GM18502 (cell line): ENCODE measurements around the gene MYO1E.
"Not testable (repeated sequence)": the region's sequence is repeated elsewhere in the genome, so short reads cannot be mapped to it uniquely, and the experiment has no call there.

Experiments
- ATAC-seq: cut with Tn5 transposase; IDR thresholded peaks from one replicate; pipeline ENCODE4 v1.9.1; 2021; ENCODE audit warnings: mild to moderate bottlenecking; ENCODE audit not compliant: unreplicated experiment, poor library complexity

MYO1E gene

GRCh38 chr15:59353994-59354416, 18.7 kb downstream of the MYO1E start:
- ATAC-seq, result no peak

GRCh38 chr15:59352683-59353082, 20.0 kb downstream of the MYO1E start:
- no peak for ATAC-seq

- ATAC-seq, result no peak
These were observed 20.5 kb downstream of the MYO1E start for GRCh38 chr15:59352189-59352588.

GRCh38 chr15:59350421-59350732, 22.3 kb downstream of the MYO1E start:
- no peak for ATAC-seq

GRCh38 chr15:59349680-59350420, 22.8 kb downstream of the MYO1E start:
- no peak for ATAC-seq

GRCh38 chr15:59347915-59348314, 24.8 kb downstream of the MYO1E start:
- no peak for ATAC-seq

GRCh38 chr15:59346951-59347350, 25.7 kb downstream of the MYO1E start:
- no peak for ATAC-seq

- ATAC-seq, result no peak
These were observed 27.3 kb downstream of the MYO1E start for GRCh38 chr15:59345326-59345725.

- ATAC-seq, result no peak
These were observed 28.4 kb downstream of the MYO1E start for GRCh38 chr15:59344311-59344710.

- no peak for ATAC-seq
These were observed 32.3 kb downstream of the MYO1E start for GRCh38 chr15:59340325-59340724.

- ATAC-seq, result no peak
These were observed 33.4 kb downstream of the MYO1E start for GRCh38 chr15:59339252-59339672.

GRCh38 chr15:59338414-59338813, 34.3 kb downstream of the MYO1E start:
- no peak for ATAC-seq

GRCh38 chr15:59336725-59337124, 35.9 kb downstream of the MYO1E start:
- ATAC-seq, result not testable (repeated sequence)

- ATAC-seq, result no peak
These were observed 37.4 kb downstream of the MYO1E start for GRCh38 chr15:59335207-59335786.

GRCh38 chr15:59334076-59334415, 38.6 kb downstream of the MYO1E start:
- ATAC-seq, result no peak

GRCh38 chr15:59333401-59334075, 39.1 kb downstream of the MYO1E start:
- ATAC-seq, result no peak

GRCh38 chr15:59332009-59332408, 40.7 kb downstream of the MYO1E start:
- ATAC-seq, result no peak

GRCh38 chr15:59330649-59331048, 42.0 kb downstream of the MYO1E start:
- no peak for ATAC-seq

- ATAC-seq, result no peak
These were observed 42.9 kb downstream of the MYO1E start for GRCh38 chr15:59329570-59330350.

GRCh38 chr15:59329091-59329490, 43.6 kb downstream of the MYO1E start:
- no peak for ATAC-seq

GRCh38 chr15:59327942-59328341, 44.7 kb downstream of the MYO1E start:
- peak; percentile 80 for ATAC-seq
